Thyroid gland (tissue), 4 donors: ENCODE measurements around the gene CLMN. TPM values are rescaled to one million over a fixed set of nuclear protein-coding genes. Genes with fewer than 3 reads are reported as not detected.

Experiments
- DNase-seq, 2 donors: peaks; one replicate each; pipeline ENCODE4 v3.0.0-alpha.2; 2019
- H3K27ac ChIP-seq, 3 donors: fragments of 200-600 bp; sonication (generic); 1 replicate in 2 of 3; 2 replicates in 1 of 3; pipeline ENCODE4 v1.5.1; 2016 to 2019; ENCODE audit warnings: mild to moderate bottlenecking in 1 of 3, moderate library complexity in 1 of 3
- H3K27me3 ChIP-seq: fragments of 200-600 bp; sonication (generic); one replicate; pipeline ENCODE4 v1.5.1; 2019
- H3K36me3 ChIP-seq, 2 donors: fragments of 200-600 bp; sonication (generic); one replicate each; pipeline ENCODE4 v1.5.1; 2016 to 2019
- H3K4me1 ChIP-seq, 2 donors: fragments of 200-600 bp; sonication (generic); one replicate each; pipeline ENCODE4 v1.5.1; 2017 to 2019
- H3K4me3 ChIP-seq, 3 donors: fragments of 200-600 bp; sonication (generic); replicated peaks in 1 of 3; 1 replicate in 2 of 3; 2 replicates in 1 of 3; pipeline ENCODE4 v1.5.1; 2016; ENCODE audit warnings: mild to moderate bottlenecking in 1 of 3
- H3K9me3 ChIP-seq: fragments of 200-600 bp; sonication (generic); one replicate; pipeline ENCODE4 v1.5.1; 2017
- POLR2A ChIP-seq, 2 donors: fragments of 450-650 bp; IDR thresholded peaks; one replicate each; pipeline ENCODE4 v1.6.1; 2017; ENCODE audit warnings: antibody characterized with exemption in 2 of 2, mild to moderate bottlenecking in 2 of 2, moderate library complexity in 1 of 2
- WGBS, 2 donors: methylation state at CpG; one replicate each; pipeline ENCODE4 v1.1.5; 2017; 5-methylcytosine and 5-hydroxymethylcytosine counted together
- intact Hi-C: fragments of 100-400 bp; cut with DNase I; formaldehyde crosslinking; loops from one replicate; pipeline ENCODE4 v1.15.1; 2023
- total RNA-seq, 4 donors: library from RNA; depleted of rRNA; stranded (reverse); fragments of >200 nt; gene quantifications; one replicate each; pipeline ENCODE4 v1.2.3, GENCODE V29; 2016
- TF ChIP-seq, protein P1 (sequence below), 6 experiments: fragments of 200-600 bp in 3 of 6; fragments of 450-650 bp in 3 of 6; sonication (generic) in 3 of 6; IDR thresholded peaks; one replicate each; pipeline ENCODE4 v1.5.1; 2016 to 2019; ENCODE audit warnings: antibody characterized with exemption in 6 of 6, mild to moderate bottlenecking in 2 of 6, inconsistent platforms in 1 of 6, moderate library complexity in 1 of 6

The CLMN gene
- total RNA-seq, 4 donors from 2014 or later: 15.3 to 29.9 (median 17.8) TPM

DNA sequence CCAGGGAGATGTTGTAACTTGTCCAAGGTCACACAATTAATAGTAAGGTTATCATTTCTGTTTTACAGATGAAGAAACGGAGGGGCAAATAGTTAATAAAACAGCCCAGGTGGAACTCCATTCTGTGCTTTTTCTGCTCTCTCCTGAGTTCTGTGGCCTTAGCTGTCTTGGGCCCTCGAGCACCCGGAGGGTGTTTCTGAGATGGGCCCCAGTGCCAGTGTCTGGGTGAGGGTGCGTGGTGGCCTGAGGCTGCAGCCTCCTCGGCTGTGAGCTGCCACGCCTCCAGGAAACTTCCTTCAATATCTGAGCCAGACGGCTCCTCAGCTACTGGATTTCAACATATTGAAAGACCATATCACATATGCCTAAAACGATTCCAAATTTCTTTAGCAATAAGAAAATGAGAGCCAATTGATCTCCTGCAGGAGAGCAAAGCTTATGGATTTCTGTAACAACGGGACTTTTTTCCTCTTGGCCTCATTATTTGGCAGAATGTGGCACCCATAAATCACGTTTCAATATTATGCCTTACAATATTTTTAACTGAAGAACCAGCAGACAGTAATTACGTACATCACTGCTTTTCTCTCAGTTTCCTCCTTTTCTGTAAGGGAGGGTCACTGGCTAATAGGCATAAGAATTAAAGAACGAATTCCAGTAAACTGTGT is 87.6 kb downstream of the CLMN start:
- Histone ChIP-seq H3K4me1 (peaks cover 69 to 89% of the 10 kb centered on the region in 2 donors), H3K9me3 (no peaks in the 10 kb centered on the region), H3K27ac (peak overlapping the region; percentile 90 to 92 (median 92)), H3K27me3 (no peaks in the 10 kb centered on the region), H3K36me3 (no peaks in the 10 kb centered on the region), H3K4me3 (no peak overlapping the region)
- no peak for DNase-seq
- TF ChIP-seq, protein P1, sequence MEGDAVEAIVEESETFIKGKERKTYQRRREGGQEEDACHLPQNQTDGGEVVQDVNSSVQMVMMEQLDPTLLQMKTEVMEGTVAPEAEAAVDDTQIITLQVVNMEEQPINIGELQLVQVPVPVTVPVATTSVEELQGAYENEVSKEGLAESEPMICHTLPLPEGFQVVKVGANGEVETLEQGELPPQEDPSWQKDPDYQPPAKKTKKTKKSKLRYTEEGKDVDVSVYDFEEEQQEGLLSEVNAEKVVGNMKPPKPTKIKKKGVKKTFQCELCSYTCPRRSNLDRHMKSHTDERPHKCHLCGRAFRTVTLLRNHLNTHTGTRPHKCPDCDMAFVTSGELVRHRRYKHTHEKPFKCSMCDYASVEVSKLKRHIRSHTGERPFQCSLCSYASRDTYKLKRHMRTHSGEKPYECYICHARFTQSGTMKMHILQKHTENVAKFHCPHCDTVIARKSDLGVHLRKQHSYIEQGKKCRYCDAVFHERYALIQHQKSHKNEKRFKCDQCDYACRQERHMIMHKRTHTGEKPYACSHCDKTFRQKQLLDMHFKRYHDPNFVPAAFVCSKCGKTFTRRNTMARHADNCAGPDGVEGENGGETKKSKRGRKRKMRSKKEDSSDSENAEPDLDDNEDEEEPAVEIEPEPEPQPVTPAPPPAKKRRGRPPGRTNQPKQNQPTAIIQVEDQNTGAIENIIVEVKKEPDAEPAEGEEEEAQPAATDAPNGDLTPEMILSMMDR (IDR thresholded peaks at IDR 0.05): no peak
- TF ChIP-seq POLR2A (IDR thresholded peaks at IDR 0.05): no peak
- 64 to 67% methylated on average over 12 of the region's 12 CpGs for WGBS, 2 donors
- intact Hi-C loops: no loop called here

GRCh38 chr14:95229749-95230148 is 90.0 kb downstream of the CLMN start:
- WGBS, 2 donors: 89% methylated on average over 6 of the region's 6 CpGs
- intact Hi-C loops: no loop called here
- TF ChIP-seq POLR2A (IDR thresholded peaks at IDR 0.05): no peak
- TF ChIP-seq, protein P1 (IDR thresholded peaks at IDR 0.05): no peak
- H3K27me3 ChIP-seq: no peaks in the 10 kb centered on the region
- peak overlapping the region in 1 of 3 donors; percentile 92 for H3K27ac ChIP-seq
- no peak for DNase-seq
- peaks cover 71 to 89% of the 10 kb centered on the region in 2 donors for H3K4me1 ChIP-seq
- no peak overlapping the region for H3K4me3 ChIP-seq
- H3K9me3 ChIP-seq: no peaks in the 10 kb centered on the region
- H3K36me3 ChIP-seq: no peaks in the 10 kb centered on the region

DNA sequence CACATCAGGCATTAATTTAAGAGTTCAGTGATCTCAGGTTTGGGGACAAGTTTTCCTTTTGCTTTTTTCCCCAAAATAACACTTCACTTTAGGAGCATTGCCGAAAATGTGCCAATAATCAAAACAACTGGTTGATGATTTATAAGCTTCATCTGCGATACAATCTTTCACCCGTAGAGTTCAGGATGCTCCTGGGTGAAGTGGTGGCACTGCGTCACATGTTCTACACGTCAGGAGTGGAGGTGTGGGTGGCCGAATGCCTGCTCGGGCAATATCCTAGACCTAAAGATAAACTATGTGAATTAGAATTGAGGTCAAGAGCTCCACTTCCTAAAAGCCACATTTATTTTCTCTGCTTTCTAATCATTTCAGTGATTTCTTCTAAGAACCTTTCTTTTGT is 91.5 kb downstream of the CLMN start:
- H3K27me3 ChIP-seq: no peaks in the 10 kb centered on the region
- peak overlapping the region; percentile 66 to 89 (median 84) for H3K27ac ChIP-seq
- peak; percentile 75 to 78 for DNase-seq
- no peak overlapping the region for H3K4me3 ChIP-seq
- H3K9me3 ChIP-seq: no peaks in the 10 kb centered on the region
- TF ChIP-seq POLR2A (IDR thresholded peaks at IDR 0.05): no peak
- TF ChIP-seq, protein P1 (IDR thresholded peaks at IDR 0.05): peak in 2 of 6 experiments; percentile 14 to 17
- 37 to 40% methylated on average over 7 of the region's 7 CpGs for WGBS, 2 donors
- intact Hi-C loops: no loop called here
- H3K36me3 ChIP-seq: no peaks in the 10 kb centered on the region
- H3K4me1 ChIP-seq: peaks cover 72 to 91% of the 10 kb centered on the region in 2 donors

DNA sequence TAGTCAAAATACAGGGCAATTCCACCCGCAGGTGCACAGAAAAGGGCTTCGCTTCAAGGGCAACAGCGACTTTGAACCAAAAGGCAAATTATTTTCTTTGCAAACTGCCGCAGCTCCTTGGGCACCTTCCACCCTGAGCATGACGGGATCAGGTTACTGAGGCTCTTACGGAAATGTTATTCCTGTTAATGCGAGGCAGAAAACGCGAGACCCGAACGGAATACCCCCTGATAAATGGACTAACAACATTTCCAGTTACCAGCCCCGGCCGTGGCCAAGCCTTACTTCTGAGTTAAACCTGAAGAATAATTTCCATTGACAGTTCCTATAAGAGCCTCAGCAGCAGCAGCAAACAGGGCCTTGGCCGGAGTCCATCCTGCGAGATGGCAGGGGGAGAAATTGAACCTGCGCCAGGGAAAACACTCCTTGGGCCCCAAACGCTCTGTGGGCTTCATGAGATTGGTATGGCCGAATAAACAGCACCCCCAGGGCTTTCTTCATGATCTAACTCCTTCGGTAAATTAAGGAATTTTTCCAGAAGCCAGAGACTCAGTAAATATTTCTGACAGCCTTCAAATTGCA is 92.3 kb downstream of the CLMN start:
- TF ChIP-seq, protein P1 (IDR thresholded peaks at IDR 0.05): no peak
- peak in 1 of 2 donors; percentile 23 for TF ChIP-seq POLR2A (IDR thresholded peaks at IDR 0.05)
- H3K9me3 ChIP-seq: no peaks in the 10 kb centered on the region
- H3K4me1 ChIP-seq: peaks cover 71 to 91% of the 10 kb centered on the region in 2 donors
- H3K4me3 ChIP-seq: no peak overlapping the region
- H3K27me3 ChIP-seq: no peaks in the 10 kb centered on the region
- H3K27ac ChIP-seq: peak overlapping the region; percentile 66 to 89 (median 84)
- no peaks in the 10 kb centered on the region for H3K36me3 ChIP-seq
- WGBS, 2 donors: 28 to 30% methylated on average over 19 of the region's 19 CpGs
- intact Hi-C loops: no loop called here
- peak; percentile 76 for DNase-seq

DNA sequence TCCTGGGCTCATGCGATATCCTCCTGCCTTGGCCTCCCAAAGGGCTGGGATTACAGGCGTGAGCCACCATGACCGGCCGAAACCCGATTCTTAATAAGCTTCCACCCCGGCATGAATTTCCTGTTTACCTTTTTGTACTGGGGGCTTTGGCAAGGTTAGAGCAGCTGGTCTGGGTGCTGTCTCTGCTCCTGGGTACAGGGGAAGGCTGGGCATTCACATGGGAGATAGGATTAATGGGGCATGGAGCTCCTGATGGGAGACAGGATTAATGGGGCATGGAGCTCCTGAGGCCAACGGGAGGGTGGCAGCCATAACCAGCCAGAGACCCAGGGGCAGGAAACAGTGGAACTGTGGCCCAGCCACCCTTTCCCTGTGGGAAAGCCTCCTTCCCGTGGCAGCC is 92.9 kb downstream of the CLMN start:
- Histone ChIP-seq H3K4me3 (no peak overlapping the region), H3K36me3 (no peaks in the 10 kb centered on the region), H3K27me3 (no peaks in the 10 kb centered on the region), H3K4me1 (peaks cover 67 to 90% of the 10 kb centered on the region in 2 donors), H3K27ac (peak overlapping the region; percentile 66 to 89 (median 84)), H3K9me3 (no peaks in the 10 kb centered on the region)
- WGBS, 2 donors: 64 to 66% methylated on average over 8 of the region's 8 CpGs
- TF ChIP-seq POLR2A (IDR thresholded peaks at IDR 0.05): no peak
- TF ChIP-seq, protein P1 (IDR thresholded peaks at IDR 0.05): no peak
- no peak for DNase-seq
- intact Hi-C loops: no loop called here
